Endothelial cell (in vitro differentiated cells): ENCODE data around the gene PPFIBP2. TPM values are rescaled to one million over a fixed set of nuclear protein-coding genes. Genes with fewer than 3 reads are reported as not detected.

Source experiments
- DNase-seq: peaks from one replicate; pipeline ENCODE4 v3.0.0; 2021; ENCODE audit warnings: low spot score
- H3K27ac Mint-ChIP-seq: one replicate; pipeline ENCODE4 v1.8.0; 2021; ENCODE audit warnings: mixed read lengths, inconsistent platforms; ENCODE audit not compliant: unreplicated experiment
- H3K27me3 Mint-ChIP-seq: one replicate; pipeline ENCODE4 v1.8.0; 2021; ENCODE audit warnings: mild to moderate bottlenecking, moderate library complexity, mixed read lengths, inconsistent platforms; ENCODE audit not compliant: unreplicated experiment
- H3K36me3 Mint-ChIP-seq: one replicate; pipeline ENCODE4 v1.8.0; 2021; ENCODE audit warnings: mild to moderate bottlenecking, low read depth, mixed read lengths, inconsistent platforms; ENCODE audit not compliant: unreplicated experiment
- H3K4me1 Mint-ChIP-seq: one replicate; pipeline ENCODE4 v1.8.0; 2021; ENCODE audit warnings: mild to moderate bottlenecking, mixed read lengths, inconsistent platforms; ENCODE audit not compliant: unreplicated experiment
- H3K4me3 Mint-ChIP-seq: one replicate; pipeline ENCODE4 v1.8.0; 2021; ENCODE audit warnings: mild to moderate bottlenecking, mixed read lengths, inconsistent platforms; ENCODE audit not compliant: unreplicated experiment
- H3K9me3 Mint-ChIP-seq: one replicate; pipeline ENCODE4 v1.8.0; 2021; ENCODE audit warnings: mixed read lengths, inconsistent platforms; ENCODE audit not compliant: unreplicated experiment
- total RNA-seq: library from RNA; stranded (reverse); fragmentation: NEBNext Ultra II Directional; extraction: Animal tissue kit (Norgen Biotek cat#: 25700); gene quantifications from one replicate; pipeline ENCODE4 v1.2.1, GENCODE V29; 2021; ENCODE audit not compliant: unreplicated experiment
- TF ChIP-seq, protein P1 (sequence below): fragments of 200-600 bp; sonication (generic); IDR thresholded peaks from one replicate; pipeline ENCODE4 v1.5.0; 2021; ENCODE audit warnings: antibody characterized with exemption; ENCODE audit not compliant: unreplicated experiment

The PPFIBP2 gene
- total RNA-seq, 1 donor from 2014 or later: 7.3 TPM

DNA sequence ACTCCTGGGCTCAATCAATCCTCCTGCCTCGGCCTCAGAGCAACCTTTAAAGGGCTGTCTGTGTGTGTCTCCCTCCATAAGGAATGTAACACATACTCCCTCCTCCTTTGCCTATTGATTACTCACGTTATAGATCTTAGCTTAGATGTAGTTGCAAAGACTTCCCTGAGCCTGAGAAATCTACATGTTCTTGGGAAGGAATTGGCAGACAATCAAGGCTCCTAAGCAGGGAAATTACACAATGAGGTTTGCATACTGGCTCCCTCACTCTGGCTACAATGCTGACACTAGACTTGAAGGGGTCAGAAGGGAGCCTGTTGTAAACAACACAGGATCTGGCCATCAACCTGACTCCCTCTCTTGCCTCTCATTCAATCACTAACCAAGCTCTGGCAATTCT, 33.7 kb upstream of the PPFIBP2 start:
- peaks cover 2% of the 10 kb centered on the region for H3K4me1 Mint-ChIP-seq
- DNase-seq: no peak
- H3K4me3 Mint-ChIP-seq: no peak overlapping the region
- no peaks in the 10 kb centered on the region for H3K27me3 Mint-ChIP-seq
- H3K36me3 Mint-ChIP-seq: no peaks in the 10 kb centered on the region
- TF ChIP-seq, protein P1, sequence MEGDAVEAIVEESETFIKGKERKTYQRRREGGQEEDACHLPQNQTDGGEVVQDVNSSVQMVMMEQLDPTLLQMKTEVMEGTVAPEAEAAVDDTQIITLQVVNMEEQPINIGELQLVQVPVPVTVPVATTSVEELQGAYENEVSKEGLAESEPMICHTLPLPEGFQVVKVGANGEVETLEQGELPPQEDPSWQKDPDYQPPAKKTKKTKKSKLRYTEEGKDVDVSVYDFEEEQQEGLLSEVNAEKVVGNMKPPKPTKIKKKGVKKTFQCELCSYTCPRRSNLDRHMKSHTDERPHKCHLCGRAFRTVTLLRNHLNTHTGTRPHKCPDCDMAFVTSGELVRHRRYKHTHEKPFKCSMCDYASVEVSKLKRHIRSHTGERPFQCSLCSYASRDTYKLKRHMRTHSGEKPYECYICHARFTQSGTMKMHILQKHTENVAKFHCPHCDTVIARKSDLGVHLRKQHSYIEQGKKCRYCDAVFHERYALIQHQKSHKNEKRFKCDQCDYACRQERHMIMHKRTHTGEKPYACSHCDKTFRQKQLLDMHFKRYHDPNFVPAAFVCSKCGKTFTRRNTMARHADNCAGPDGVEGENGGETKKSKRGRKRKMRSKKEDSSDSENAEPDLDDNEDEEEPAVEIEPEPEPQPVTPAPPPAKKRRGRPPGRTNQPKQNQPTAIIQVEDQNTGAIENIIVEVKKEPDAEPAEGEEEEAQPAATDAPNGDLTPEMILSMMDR: no peak
- H3K9me3 Mint-ChIP-seq: no peaks in the 10 kb centered on the region
- no peak overlapping the region for H3K27ac Mint-ChIP-seq

DNA sequence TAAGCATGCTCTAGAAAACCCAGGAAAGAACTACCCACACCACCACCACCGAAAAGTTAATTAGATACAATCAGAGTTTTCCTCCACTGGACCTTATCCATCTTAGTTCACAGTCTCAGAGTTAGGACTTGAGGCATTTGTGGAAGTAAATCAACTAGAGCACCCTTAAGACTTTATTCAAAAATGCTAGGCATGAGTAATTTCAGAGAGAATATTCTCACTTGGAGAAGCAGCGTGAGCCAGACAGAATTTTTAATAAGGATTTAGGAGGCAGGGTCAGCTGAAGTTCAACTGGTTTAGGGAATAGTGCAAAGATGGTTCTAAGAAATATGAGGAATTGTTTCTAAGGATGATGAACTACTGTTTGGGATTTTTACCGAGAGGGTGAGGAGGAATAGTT, 29.7 kb upstream of the PPFIBP2 start:
- Mint-ChIP-seq H3K27me3 (no peaks in the 10 kb centered on the region), H3K4me3 (no peak overlapping the region), H3K9me3 (no peaks in the 10 kb centered on the region), H3K36me3 (no peaks in the 10 kb centered on the region), H3K27ac (no peak overlapping the region), H3K4me1 (peaks cover 4% of the 10 kb centered on the region)
- no peak for DNase-seq
- TF ChIP-seq, protein P1: no peak

DNA sequence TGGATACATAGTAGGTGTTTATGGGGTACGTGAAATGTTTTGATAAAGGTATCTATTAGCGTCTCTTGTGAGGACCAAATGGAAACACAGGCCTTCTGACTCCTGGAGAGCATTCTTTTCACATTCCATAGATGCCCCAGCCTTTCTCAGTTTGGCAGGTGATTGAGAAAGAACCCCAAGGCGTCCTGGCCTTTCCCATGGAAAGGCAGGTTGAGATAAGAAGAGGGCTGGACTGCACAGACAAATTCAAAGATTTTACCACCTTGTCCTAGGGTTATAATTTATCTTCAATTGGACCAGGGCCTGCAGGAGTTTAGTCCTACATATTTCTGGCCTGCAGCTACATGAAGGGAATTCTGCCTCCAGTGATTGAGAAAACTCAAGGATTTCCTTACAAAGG, 29.2 kb upstream of the PPFIBP2 start:
- H3K36me3 Mint-ChIP-seq: no peaks in the 10 kb centered on the region
- TF ChIP-seq, protein P1: no peak
- no peak overlapping the region for H3K4me3 Mint-ChIP-seq
- no peak for DNase-seq
- H3K27me3 Mint-ChIP-seq: no peaks in the 10 kb centered on the region
- H3K9me3 Mint-ChIP-seq: no peaks in the 10 kb centered on the region
- H3K27ac Mint-ChIP-seq: no peak overlapping the region
- peaks cover 4% of the 10 kb centered on the region for H3K4me1 Mint-ChIP-seq

DNA sequence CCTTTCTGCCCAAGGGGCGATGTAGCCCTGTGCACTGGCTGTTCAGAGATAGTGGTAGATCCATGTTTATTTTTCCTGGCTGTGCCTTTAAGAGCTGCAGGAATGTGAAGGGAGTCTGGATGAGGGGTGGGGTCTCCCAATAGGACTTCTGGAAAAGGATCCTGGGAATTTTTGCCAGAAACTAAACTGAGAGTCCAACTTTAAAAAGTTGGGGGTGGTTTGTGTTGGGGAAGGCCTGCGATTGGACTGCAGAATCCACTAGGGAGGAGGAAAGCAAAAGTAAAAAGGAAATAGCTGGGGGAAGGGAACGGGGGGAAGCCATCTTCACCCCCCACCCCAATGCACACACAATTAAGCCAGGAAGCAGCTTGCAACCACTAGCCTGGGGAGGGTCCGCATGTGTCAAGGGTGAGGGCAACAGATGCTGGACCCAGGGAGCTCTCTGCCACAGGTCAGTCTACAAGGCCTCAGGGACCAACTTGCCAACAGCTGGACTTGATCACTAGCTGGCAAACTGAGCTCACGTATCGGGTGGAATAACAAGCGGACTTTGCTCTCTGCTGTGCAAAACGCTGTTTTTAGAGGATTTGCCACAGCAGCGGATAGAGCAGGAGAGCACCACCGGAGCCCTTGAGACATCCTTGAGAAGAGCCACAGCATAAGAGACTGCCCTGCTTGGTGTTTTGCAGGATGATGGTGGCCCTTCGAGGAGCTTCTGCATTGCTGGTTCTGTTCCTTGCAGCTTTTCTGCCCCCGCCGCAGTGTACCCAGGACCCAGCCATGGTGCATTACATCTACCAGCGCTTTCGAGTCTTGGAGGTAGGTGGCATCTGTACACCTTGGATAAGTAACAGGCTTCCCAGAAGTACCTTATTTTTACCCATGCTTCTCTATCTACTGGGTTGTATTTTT, 28.4 kb upstream of the PPFIBP2 start, which contains the start of gene OLFML1:
Gene OLFML1 (plus strand): TSS at position 321 of the 912 bp plus-strand sequence. CDS start 370 bp downstream, at position 691.
- H3K27ac Mint-ChIP-seq: no peak within 1 kb of the TSS
- no peaks in the 10 kb centered on the region for H3K9me3 Mint-ChIP-seq
- H3K4me1 Mint-ChIP-seq: peaks cover 4% of the 10 kb centered on the region
- no peaks in the 10 kb centered on the region for H3K27me3 Mint-ChIP-seq
- DNase-seq: no peak
- H3K36me3 Mint-ChIP-seq: no peaks in the 10 kb centered on the region
- TF ChIP-seq, protein P1: no peak
- no peak within 1 kb of the TSS for H3K4me3 Mint-ChIP-seq
